ENCODE data around the gene NYNRIN.

The NYNRIN gene

GRCh38 chr14:24416932-24417619 lies 18.3 kb downstream of the NYNRIN start:
- no peak for DNase-seq

GRCh38 chr14:24417832-24418491 lies 19.2 kb downstream of the NYNRIN start:
- DNase-seq, result no peak

- DNase-seq, result no peak
Measured at GRCh38 chr14:24418492-24418873, 19.7 kb downstream of the NYNRIN start.

GRCh38 chr14:24422261-24422660 lies 23.5 kb downstream of the NYNRIN start:
- DNase-seq, result no peak

- DNase-seq, result no peak
Measured at GRCh38 chr14:24422694-24423601, 24.1 kb downstream of the NYNRIN start.

- no peak for DNase-seq
Measured at GRCh38 chr14:24425704-24426103, 26.9 kb downstream of the NYNRIN start.

- no peak for DNase-seq
Measured at GRCh38 chr14:24426150-24426911, 27.5 kb downstream of the NYNRIN start.

GRCh38 chr14:24426912-24427536 lies 28.2 kb downstream of the NYNRIN start:
- no peak for DNase-seq

GRCh38 chr14:24427537-24428508 lies 29.0 kb downstream of the NYNRIN start:
- no peak for DNase-seq

GRCh38 chr14:24428628-24429394 lies 30.0 kb downstream of the NYNRIN start:
- DNase-seq, result no peak

GRCh38 chr14:24429395-24430142 lies 30.8 kb downstream of the NYNRIN start, which contains the start of the genes CBLN3 and KHNYN:
Gene CBLN3, minus strand, starts transcription at chr14:24429668. Its CDS starts 614 bp downstream, at chr14:24429054.
Gene KHNYN, plus strand, starts transcription at chr14:24429954. Its CDS starts 777 bp downstream, at chr14:24430731.
- DNase-seq, result peak; percentile 91

- peak; percentile 66 for DNase-seq
Measured at GRCh38 chr14:24430143-24430681, 31.4 kb downstream of the NYNRIN start.

GRCh38 chr14:24430682-24431568 lies 32.1 kb downstream of the NYNRIN start:
- DNase-seq, result peak; percentile 82

- DNase-seq, result peak; percentile 89
Measured at GRCh38 chr14:24431569-24432258, 32.9 kb downstream of the NYNRIN start.

GRCh38 chr14:24432259-24433131 lies 33.7 kb downstream of the NYNRIN start:
- no peak for DNase-seq

- no peak for DNase-seq
Measured at GRCh38 chr14:24434036-24434435, 35.2 kb downstream of the NYNRIN start.
